IPS-NIHi7 (cell line): ENCODE measurements around the gene HELZ.

ENCODE experiments used
- DNase-seq: peaks from one replicate; pipeline ENCODE4 v3.0.0; 2012; ENCODE audit warnings: mixed read lengths; ENCODE audit errors: extremely low spot score

HELZ gene

GRCh38 chr17:67080804-67081203 is 164.2 kb downstream of the HELZ start:
- DNase-seq: no peak

- no peak for DNase-seq
These were observed 165.5 kb downstream of the HELZ start for GRCh38 chr17:67079491-67079890.

GRCh38 chr17:67078292-67078691 is 166.7 kb downstream of the HELZ start:
- DNase-seq: no peak

GRCh38 chr17:67076290-67076689 is 168.7 kb downstream of the HELZ start:
- DNase-seq: no peak

DNA sequence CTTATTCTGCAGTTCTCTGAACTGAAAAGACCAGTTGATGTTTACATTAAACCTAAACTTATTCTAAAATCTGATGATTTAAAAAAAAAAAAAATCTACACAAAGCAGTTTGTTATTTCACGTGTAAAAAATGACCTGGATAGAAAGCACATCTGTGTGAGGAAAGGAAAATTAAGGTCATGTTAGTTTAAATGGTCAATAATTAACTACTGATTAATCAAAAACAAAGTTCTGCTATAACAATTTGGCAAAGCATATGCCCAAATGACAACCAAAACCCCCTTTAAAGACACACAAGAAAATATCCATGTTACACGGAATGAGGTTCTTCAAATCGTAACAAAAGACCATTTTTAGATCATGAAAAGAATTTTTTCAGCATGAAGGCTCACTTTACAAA is 170.2 kb downstream of the HELZ start:
- no peak for DNase-seq

DNA sequence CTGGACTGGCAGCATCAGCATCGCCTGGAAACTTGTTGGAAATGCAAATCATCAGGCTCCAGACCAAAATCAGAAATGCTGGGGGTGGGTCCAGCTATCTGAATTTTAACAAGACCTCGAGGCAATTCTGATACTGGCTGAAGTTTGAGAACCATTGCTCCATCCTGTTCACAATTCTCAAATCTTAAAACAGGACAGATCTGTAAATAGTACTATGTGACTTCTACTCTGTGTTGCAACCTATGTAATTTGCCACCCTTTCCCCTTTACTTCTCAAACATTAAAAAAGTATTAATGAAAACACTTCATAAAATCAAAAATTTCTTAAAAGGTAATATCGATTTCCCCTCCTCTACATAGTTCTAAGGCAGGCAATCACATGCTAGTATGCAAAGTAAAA is 172.1 kb downstream of the HELZ start:
- no peak for DNase-seq

DNA sequence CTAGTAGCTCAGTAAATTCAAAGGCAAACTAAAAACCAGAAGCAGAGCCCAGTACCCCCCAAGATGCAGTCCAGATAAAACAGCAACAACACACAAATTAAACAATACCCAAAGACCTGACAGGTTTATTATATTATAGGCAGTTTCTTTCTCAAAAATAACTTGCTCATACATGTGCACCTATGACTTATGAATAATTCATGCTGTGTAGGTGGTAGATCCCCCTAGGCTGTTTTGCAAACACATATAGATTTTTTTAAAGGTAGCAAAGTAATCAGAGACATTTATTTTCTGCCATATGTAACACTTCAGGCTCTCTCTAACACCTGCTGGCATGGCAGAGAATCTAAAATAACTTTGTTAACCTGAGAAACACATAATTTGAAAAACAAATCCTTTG is 173.4 kb downstream of the HELZ start:
- no peak for DNase-seq

GRCh38 chr17:67069603-67070136 is 175.3 kb downstream of the HELZ start:
- no peak for DNase-seq

- DNase-seq: no peak
These were observed 176.0 kb downstream of the HELZ start for GRCh38 chr17:67068999-67069398.

DNA sequence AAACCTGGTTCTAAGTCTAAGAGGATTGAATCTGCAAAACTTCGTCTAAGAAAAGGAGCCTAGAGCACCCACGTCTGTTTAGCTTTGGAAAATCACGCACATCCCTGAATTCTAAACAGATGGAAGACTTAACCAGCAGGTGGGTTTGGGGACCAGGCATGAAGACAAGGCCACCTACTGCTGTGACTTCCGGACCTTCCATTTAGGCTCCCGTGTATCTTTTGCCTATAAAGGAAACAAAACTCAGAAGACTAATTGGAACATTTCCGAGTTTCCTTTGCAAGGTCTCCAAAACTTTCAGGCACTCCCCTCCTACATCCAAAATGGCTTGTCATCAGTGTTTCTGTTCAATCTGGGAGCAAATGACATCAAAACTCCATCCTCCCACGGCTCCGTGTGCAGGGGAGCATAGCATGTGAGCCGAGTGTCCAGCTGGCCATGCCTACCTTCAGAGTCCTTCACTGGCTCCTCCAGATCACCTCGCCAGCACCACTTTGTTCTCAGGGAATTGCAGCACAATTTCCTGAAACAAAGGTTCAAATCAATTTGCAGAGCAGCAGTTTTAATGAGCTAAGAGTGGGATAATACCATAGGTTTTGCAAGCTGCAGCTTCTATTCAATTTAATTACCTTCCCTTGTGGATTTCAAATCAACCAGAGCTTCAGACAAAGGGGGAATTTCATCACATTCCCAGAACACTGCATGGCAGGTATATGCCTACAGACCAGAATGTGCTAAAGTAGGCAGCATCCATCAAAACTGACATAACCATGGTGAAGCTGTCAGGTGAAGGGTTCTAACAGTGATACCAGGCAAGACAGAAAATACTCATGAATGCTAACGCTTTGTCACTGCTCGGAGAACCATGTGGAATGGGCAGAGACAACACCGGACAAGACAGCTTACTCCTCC is 177.2 kb downstream of the HELZ start:
- no peak for DNase-seq

DNA sequence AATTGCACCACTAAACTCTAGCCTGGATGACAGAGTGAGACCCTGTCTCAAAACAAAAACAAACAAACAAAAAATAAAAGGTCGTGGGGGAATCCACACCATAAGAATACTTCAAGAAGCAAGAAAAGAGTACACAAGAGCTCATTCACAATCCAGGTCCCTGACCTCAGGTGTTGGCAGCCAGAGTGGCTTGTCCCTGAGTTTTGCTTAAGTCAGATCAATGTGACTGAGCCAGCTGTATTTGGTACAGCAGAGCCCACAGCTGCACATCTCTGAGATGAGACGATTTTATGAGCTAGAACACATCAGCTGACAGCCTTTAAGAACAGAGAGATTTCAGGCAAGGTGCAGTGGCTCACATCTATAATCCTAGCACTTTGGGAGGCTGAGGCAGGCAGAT is 178.3 kb downstream of the HELZ start:
- no peak for DNase-seq

GRCh38 chr17:67063141-67063540 is 181.9 kb downstream of the HELZ start:
- no peak for DNase-seq

DNA sequence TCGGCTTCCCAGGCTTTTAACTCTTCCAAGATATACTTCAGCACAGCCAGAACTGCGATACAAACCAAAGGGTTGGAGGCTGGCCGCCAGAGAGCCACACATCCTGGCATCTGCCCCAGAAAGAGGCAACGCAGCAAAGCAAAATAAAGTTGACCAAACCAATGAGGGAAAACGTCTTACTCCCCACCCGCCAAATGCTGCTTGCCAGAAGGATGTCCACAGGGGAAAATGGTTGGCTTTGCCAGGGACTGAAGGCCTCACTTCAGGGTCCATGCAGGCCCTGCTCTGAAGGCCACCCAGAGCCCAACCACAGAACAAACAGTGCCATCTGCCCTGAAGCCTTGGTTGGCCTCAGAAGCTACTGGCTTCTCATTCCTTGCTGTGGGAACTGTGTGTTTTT is 185.6 kb downstream of the HELZ start:
- DNase-seq: no peak

DNA sequence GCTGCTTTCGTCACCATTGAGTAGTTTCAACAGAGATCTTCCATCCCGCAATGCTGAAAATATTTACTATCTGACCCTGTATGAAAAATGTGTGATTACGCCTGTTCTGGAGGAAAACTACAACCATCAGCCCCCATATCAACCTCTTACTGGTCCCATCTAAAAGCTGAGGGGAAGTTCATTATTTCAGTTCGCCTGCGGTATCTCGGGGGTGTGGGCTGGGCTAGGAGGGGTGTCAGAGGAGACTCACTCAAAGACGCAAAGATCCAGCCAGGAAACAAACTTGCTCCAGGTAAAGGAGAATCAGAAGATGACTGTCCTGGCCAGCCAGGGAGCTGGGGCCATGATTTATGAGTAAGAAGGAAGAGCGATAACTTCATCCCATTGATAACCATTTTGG is 187.0 kb downstream of the HELZ start:
- no peak for DNase-seq

DNA sequence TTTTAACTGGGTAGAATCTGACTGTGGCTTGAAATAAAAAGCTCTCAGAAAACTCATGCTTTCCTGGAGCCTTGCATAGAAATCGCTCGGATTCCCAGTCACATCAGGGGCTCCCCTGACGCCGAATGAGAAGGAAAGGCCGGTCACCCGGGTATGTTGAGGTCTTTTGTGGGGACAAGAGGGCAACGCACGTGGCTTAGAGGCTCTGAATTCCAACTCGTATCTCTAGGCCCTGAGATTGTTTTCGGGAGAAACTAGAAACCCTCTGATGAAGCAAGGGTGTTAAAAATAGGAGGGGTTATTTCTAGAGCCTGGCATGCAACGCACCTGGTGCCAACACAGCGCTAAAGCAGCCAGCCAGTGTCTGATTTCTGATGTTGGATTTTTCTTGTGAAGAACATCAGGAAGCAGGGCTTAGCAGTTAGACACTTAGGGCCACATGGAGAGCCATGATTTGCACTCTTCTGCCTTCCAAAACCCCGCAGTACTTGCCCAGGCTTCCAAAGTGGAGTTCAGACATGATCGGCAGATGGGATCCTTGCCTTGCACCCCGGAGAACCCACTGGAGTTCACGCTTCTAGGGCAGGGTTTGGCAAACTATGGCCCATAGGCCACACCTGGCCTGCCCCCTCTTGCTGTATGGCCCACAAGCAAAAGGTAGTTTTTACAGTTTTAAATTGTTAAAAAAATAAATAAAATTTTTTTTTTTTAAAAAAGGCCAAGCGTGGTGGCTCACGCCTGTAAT is 188.1 kb downstream of the HELZ start:
- peak; percentile 16 for DNase-seq

DNA sequence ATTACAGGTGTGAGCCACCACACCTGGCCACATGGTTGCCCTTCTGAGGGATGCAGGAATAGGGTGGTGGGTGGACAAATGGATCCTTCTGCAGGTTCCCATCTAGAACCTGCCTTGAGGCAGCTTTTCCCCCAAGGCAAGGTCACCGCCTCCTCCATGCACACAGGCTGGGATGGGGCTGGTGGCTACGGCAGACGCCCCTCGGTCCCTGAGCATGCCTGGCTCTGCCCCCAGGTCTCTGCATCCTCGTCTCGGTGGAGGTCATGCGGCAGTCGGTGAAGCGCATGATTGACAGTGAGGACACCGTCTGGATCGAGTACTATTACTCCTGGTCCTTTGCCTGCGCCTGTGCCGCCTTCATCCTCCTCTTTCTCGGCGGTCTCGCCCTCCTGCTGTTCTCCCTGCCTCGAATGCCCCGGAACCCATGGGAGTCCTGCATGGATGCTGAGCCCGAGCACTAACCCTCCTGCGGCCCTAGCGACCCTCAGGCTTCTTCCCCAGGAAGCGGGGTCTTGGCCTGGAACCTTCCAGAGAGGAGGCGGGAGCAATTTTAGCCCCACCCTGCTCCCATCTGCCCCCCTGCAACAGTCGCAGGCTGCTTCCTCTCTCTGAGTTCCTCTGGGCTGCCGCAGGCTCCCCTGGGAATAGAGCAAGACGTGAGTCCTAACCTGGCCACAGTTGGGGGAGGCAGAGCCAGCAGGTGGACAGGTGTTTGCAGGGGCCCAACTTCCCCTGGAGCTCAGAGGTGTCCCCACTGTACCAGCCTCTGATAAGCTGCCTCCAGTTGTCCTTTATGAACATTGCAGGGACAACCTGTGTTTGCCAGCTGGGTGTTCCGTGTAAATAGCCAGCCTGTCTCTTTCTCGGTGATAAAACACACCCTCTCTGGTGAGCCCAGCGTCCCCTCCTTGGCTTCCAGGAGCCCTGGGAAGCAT is 188.9 kb downstream of the HELZ start:
- peak; percentile 20 for DNase-seq

- DNase-seq: no peak
These were observed 190.0 kb downstream of the HELZ start for GRCh38 chr17:67055041-67055443.

DNA sequence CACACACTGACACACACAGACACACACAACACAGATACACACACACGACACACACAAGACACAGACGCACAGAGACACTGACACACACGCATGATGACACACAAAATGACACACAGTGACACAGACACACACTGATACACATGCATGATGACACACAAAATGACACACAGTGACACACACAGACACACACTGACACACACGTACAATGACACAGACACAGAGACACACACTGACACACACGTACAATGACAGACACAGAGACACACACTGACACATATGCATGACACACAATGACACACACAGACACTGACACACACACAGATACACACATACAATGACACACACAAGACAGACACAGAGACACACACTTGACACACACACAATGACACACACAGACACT is 190.4 kb downstream of the HELZ start:
- no peak for DNase-seq

DNA sequence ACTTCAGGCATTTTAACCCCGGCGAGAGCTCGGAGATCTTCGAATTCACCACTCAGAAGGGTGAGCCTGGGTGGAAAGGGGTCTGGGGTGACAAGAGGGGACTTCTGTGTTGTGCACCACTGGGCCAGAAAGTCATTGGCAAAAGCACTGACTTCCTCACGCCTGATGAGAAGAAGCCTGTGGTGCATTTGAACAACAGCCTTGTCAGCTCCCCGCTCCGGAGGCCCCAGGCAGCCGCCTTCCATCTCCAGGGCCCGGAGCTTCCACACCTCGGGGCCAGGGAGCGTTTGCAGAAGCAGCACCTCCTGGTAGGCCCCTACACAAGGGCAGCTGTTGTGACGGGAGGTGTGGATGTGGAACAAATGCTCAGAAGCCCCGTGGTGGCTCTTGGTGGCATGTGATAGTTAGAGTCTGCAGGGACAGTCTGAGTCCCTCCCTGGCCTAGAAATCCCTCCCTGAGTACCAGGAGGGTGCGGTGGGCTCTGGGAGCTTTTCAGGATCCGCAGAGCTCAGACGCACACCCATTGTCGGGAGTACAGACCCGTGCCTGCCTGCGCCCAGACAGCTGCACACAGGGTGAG is 190.9 kb downstream of the HELZ start:
- peak; percentile 10 for DNase-seq

DNA sequence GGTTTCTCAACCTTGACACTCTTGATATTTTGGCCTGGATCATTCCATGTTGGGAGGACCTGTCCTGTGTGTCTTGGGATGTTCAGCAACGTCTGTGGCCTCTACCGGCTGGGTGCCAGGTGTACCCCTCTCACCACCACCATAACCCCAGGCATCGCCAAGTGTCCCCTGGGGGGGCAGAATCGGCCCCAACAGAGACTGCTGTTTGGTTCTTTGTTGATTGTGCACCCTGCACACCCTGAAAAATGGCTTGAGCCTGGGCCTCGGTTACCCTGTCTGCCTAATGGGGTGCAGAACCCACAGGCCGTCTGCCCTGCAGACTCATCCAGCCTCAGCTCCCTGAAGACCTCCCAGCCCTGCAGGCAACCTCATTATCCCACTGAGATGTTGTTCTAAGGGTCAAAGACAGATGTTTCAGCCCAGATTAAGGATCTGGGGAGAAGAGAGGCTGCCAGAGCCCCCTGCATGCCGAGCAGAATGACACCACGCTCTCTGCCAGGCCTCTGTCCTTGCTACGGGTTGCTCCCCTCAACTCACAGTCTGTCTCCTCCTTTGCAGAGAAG is 191.5 kb downstream of the HELZ start:
- DNase-seq: no peak
